H1 (cell line): ENCODE results near the gene C1orf87. TPM values are rescaled to one million over a fixed set of nuclear protein-coding genes. Genes with fewer than 3 reads are reported as not detected.

Experiments
- CTCF ChIA-PET: fragments of 300-600 bp; sonication (Branson Sonifier 250); formaldehyde crosslinking; loops from one replicate; lab custom pipeline; 2021; ENCODE audit not compliant: partially characterized antibody; lab: Charles Lee
- POLR2A ChIA-PET: fragments of 300-600 bp; sonication (Branson Sonifier 250); formaldehyde crosslinking; loops from one replicate; lab custom pipeline; 2021; ENCODE audit warnings: inconsistent platforms; ENCODE audit not compliant: partially characterized antibody; lab: Charles Lee
- DNase-seq, 2 experiments: peaks; one replicate each; pipeline versions ENCODE4 v3.0.0 to v3.0.0-alpha.2; 2010 to 2022; ENCODE audit warnings: low spot score in 2 of 2, low read depth in 1 of 2, mixed read lengths in 1 of 2
- FAIRE-seq: peaks from 2 replicates; lab custom pipeline; 2011; peaks lifted over from hg19 to GRCh38; lab: Jason Lieb, UNC
- H2AFZ ChIP-seq: 2 replicates; pipeline ENCODE4 v1.8.1; 2012; ENCODE audit warnings: low read length, inconsistent platforms
- H2AK5ac ChIP-seq: 2 replicates; pipeline ENCODE4 v1.6.1; 2013; ENCODE audit warnings: low read depth, low read length
- H2BK120ac ChIP-seq: replicated peaks from 2 replicates; pipeline ENCODE3; 2013; ENCODE audit warnings: low read depth, low read length, inconsistent platforms
- H2BK12ac ChIP-seq: 2 replicates; pipeline ENCODE4 v1.6.1; 2013; ENCODE audit warnings: low read depth, low read length
- H2BK15ac ChIP-seq: 2 replicates; pipeline ENCODE4 v1.6.1; 2013; ENCODE audit warnings: low read length
- H2BK20ac ChIP-seq: 2 replicates; pipeline ENCODE4 v1.6.1; 2013; ENCODE audit warnings: low read length
- H2BK5ac ChIP-seq: 2 replicates; pipeline ENCODE4 v1.6.1; 2013; ENCODE audit warnings: low read depth, low read length
- H3K14ac ChIP-seq: 2 replicates; pipeline ENCODE4 v1.6.1; 2013; ENCODE audit warnings: inconsistent platforms; ENCODE audit not compliant: insufficient read length
- H3K18ac ChIP-seq: 2 replicates; pipeline ENCODE4 v1.6.1; 2013; ENCODE audit warnings: low read length; ENCODE audit errors: extremely low read depth
- H3K23ac ChIP-seq: 2 replicates; pipeline ENCODE4 v1.6.1; 2013; ENCODE audit warnings: inconsistent platforms; ENCODE audit not compliant: insufficient read length
- H3K23me2 ChIP-seq: 2 replicates; pipeline ENCODE4 v1.6.1; 2013; ENCODE audit warnings: low read depth, low read length
- H3K27ac ChIP-seq: 2 replicates; pipeline ENCODE4 v1.6.1; 2011; ENCODE audit warnings: low read depth, low read length, inconsistent platforms
- H3K27me3 ChIP-seq, 4 experiments: replicated peaks in 1 of 4; 1 replicate in 1 of 4; 2 replicates in 3 of 4; pipeline versions ENCODE4 v1.6.1 to v1.8.1; 2011 to 2013; ENCODE audit warnings: low read length in 3 of 4, mild to moderate bottlenecking in 3 of 4, inconsistent platforms in 2 of 4, mixed read lengths in 2 of 4, moderate library complexity in 1 of 4; ENCODE audit not compliant: control insufficient read depth in 3 of 4, insufficient read depth in 3 of 4; ENCODE audit errors: extremely low read depth in 1 of 4
- H3K36me3 ChIP-seq, 4 experiments: 2 replicates each; pipeline versions ENCODE4 v1.6.1 to v1.8.1; 2011 to 2013; ENCODE audit warnings: mild to moderate bottlenecking in 4 of 4, low read length in 3 of 4, moderate library complexity in 2 of 4, control low read depth in 1 of 4, inconsistent platforms in 1 of 4; ENCODE audit not compliant: insufficient read depth in 4 of 4, control insufficient read depth in 2 of 4
- H3K4ac ChIP-seq: replicated peaks from 2 replicates; pipeline ENCODE3; 2013; ENCODE audit warnings: low read length, low read depth, mixed read lengths, inconsistent platforms; ENCODE audit not compliant: insufficient read length
- H3K4me1 ChIP-seq, 4 experiments: replicated peaks in 1 of 4; 1 replicate in 1 of 4; 2 replicates in 3 of 4; pipeline versions ENCODE4 v1.6.1 to v1.8.1; 2011 to 2013; ENCODE audit warnings: low read length in 3 of 4, inconsistent platforms in 2 of 4, mixed read lengths in 1 of 4; ENCODE audit not compliant: insufficient read depth in 4 of 4, control insufficient read depth in 3 of 4
- H3K4me2 ChIP-seq, 2 experiments: 2 replicates each; pipeline versions ENCODE4 v1.6.1 to v1.8.1; 2011 to 2013; ENCODE audit warnings: low read depth in 2 of 2, low read length in 2 of 2, control low read depth in 1 of 2, inconsistent platforms in 1 of 2, mild to moderate bottlenecking in 1 of 2; ENCODE audit not compliant: insufficient read depth in 1 of 2
- H3K4me3 ChIP-seq, 4 experiments: fragments of 200-600, 300-600 bp in 1 of 4; sonication (generic), shearing (Covaris generic), sonication (Bioruptor Twin) in 1 of 4; 2 replicates each; pipeline versions ENCODE4 v1.5.1 to v1.8.1; 2011 to 2016; ENCODE audit warnings: low read length in 4 of 4, low read depth in 3 of 4, control low read depth in 2 of 4, inconsistent platforms in 2 of 4, mild to moderate bottlenecking in 2 of 4, mixed read lengths in 1 of 4, moderate library complexity in 1 of 4; ENCODE audit not compliant: insufficient read depth in 2 of 4; ENCODE audit errors: extremely low read depth in 1 of 4
- H3K56ac ChIP-seq: replicated peaks from 2 replicates; pipeline ENCODE3; 2013; ENCODE audit warnings: low read depth, mild to moderate bottlenecking, mixed read lengths, low read length, inconsistent platforms; ENCODE audit not compliant: insufficient read length
- H3K79me1 ChIP-seq: 2 replicates; pipeline ENCODE4 v1.6.1; 2013; ENCODE audit warnings: low read depth, low read length, control low read depth
- H3K79me2 ChIP-seq, 2 experiments: 2 replicates each; pipeline versions ENCODE4 v1.6.1 to v1.8.1; 2012 to 2013; ENCODE audit warnings: low read length in 2 of 2, mild to moderate bottlenecking in 2 of 2, inconsistent platforms in 1 of 2; ENCODE audit not compliant: insufficient read depth in 2 of 2, control insufficient read depth in 1 of 2
- H3K9ac ChIP-seq, 4 experiments: replicated peaks in 1 of 4; 1 replicate in 1 of 4; 2 replicates in 3 of 4; pipeline versions ENCODE4 v1.6.1 to v1.8.1; 2011 to 2013; ENCODE audit warnings: low read depth in 3 of 4, low read length in 3 of 4, control low read depth in 2 of 4, mild to moderate bottlenecking in 2 of 4, moderate library complexity in 2 of 4, inconsistent platforms in 1 of 4; ENCODE audit errors: extremely low read depth in 1 of 4
- H3K9me3 ChIP-seq, 2 experiments: 2 replicates each; pipeline versions ENCODE4 v1.6.1 to v1.8.1; 2012 to 2013; ENCODE audit warnings: mild to moderate bottlenecking in 2 of 2, moderate library complexity in 2 of 2, control low read depth in 1 of 2, inconsistent platforms in 1 of 2, low read depth in 1 of 2, low read length in 1 of 2, mixed read lengths in 1 of 2; ENCODE audit not compliant: insufficient read depth in 2 of 2
- H4K20me1 ChIP-seq, 2 experiments: replicated peaks in 1 of 2; 2 replicates each; pipeline versions ENCODE3 to v1.8.1; 2011 to 2013; ENCODE audit warnings: inconsistent platforms in 2 of 2, low read length in 2 of 2, mild to moderate bottlenecking in 1 of 2; ENCODE audit not compliant: insufficient read depth in 2 of 2, control insufficient read depth in 1 of 2
- H4K5ac ChIP-seq: 2 replicates; pipeline ENCODE4 v1.6.1; 2013; ENCODE audit warnings: low read length, low read depth, mixed read lengths, inconsistent platforms; ENCODE audit not compliant: insufficient read length
- H4K8ac ChIP-seq: 2 replicates; pipeline ENCODE4 v1.8.0; 2013; ENCODE audit warnings: mild to moderate bottlenecking, moderate library complexity, low read length, inconsistent platforms; ENCODE audit not compliant: insufficient read depth; ENCODE audit errors: extremely low read depth
- H4K91ac ChIP-seq: replicated peaks from 2 replicates; pipeline ENCODE3; 2013; ENCODE audit warnings: low read length, mixed read lengths, inconsistent platforms; ENCODE audit not compliant: insufficient read length
- CTBP2 ChIP-seq: IDR thresholded peaks from 2 replicates; pipeline ENCODE4 v1.7.0; 2011; ENCODE audit warnings: borderline replicate concordance, mild to moderate bottlenecking, moderate library complexity, mixed read lengths, low read length; ENCODE audit not compliant: insufficient read depth, insufficient read length
- GABPA ChIP-seq: IDR thresholded peaks from 2 replicates; pipeline ENCODE4 v1.6.1; 2011; ENCODE audit warnings: mild to moderate bottlenecking, low read length, moderate library complexity, borderline replicate concordance; ENCODE audit not compliant: insufficient read depth
- KDM4A ChIP-seq: IDR thresholded peaks from one replicate; pipeline ENCODE4 v1.7.1; 2012; ENCODE audit warnings: low read depth, mild to moderate bottlenecking, moderate library complexity, low read length, inconsistent platforms; ENCODE audit not compliant: severe bottlenecking
- WGBS, 2 experiments: shearing (Covaris generic) in 1 of 2; methylation state at CpG; one replicate each; pipeline versions ENCODE4 v1.1.6 to v1.1.7; 2013 to 2015; ENCODE audit warnings: low lambda C conversion rate in 2 of 2, mixed read lengths in 2 of 2, inconsistent platforms in 1 of 2, low coverage in 1 of 2, missing lambda C conversion rate in 1 of 2; ENCODE audit not compliant: insufficient replicate concordance in 2 of 2, insufficient coverage in 1 of 2, insufficient read length in 1 of 2; ENCODE audit errors: extremely low coverage in 1 of 2, missing lambda C conversion rate in 1 of 2; 5-methylcytosine and 5-hydroxymethylcytosine counted together
- polyA plus RNA-seq, 7 experiments: library from polyadenylated mRNA; depleted of rRNA in 3 of 7; stranded (reverse) in 5 of 7; unstranded in 2 of 7; fragments of >200 nt in 5 of 7; fragments of 200-250 nt in 2 of 7; gene quantifications; 1 replicate in 5 of 7; 2 replicates in 1 of 7; 4 replicates in 1 of 7; pipeline versions ENCODE4 v1.2.1 to v1.2.3, GENCODE V29; 2011 to 2013; ENCODE audit warnings: missing spikeins in 2 of 7, mixed read lengths in 2 of 7
- total RNA-seq: library from RNA; stranded (reverse); fragmentation: NEBNext Ultra II Directional; extraction: Animal tissue kit (Norgen Biotek cat#: 25700); gene quantifications from 2 replicates; pipeline ENCODE4 v1.2.1, GENCODE V29; 2021

Gene C1orf87
- total and polyA plus RNA-seq, 2 of the 8 experiments (the other 6 are each of a cell fraction or from before 2014, with no cell fraction given), result 0.41 TPM; not detected in 1

DNA sequence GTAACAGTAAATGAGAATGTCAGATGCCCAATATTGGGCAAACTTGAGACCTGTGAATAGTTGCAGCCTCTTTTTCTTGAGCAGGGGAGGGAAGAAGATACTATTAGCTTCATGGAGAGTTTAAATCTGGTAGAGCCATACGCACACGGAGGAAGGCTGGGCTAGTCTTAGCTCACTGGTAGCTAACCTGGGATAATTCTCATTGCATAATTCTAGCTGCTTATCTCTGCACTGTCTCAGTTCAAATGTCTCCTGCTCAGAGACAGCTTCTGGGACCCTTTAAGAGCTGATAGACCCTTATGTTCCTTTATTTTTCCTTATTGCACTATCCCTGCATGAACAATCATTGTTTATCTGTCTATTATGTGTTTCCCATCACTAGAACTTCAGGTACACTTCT, 8.4 kb downstream of the C1orf87 start:
- FAIRE-seq, result no peak
- H3K14ac ChIP-seq, result no peak overlapping the region

More for the DNA sequence above, 8.4 kb downstream of the C1orf87 start:
- H3K27me3 ChIP-seq, result no peaks in the 10 kb centered on the region
- no peak overlapping the region for H4K91ac ChIP-seq
- no peak for DNase-seq
- H3K79me1 ChIP-seq, result no peaks in the 10 kb centered on the region
- no peak overlapping the region for H2BK15ac ChIP-seq
- 0 out of 2 replicates have a peak overlapping the region, but pooled peaks have one; percentile 31 for H2AFZ ChIP-seq
- H3K9ac ChIP-seq, result no peak overlapping the region
- H3K56ac ChIP-seq, result no peak overlapping the region
- no peak overlapping the region for H3K4ac ChIP-seq
- ChIA-PET POLR2A (no interaction called here), CTCF (interaction anchor here (1.1 kb wide), 1 partner anchor 13 kb away, joined by 5 read pairs; no protein-coding TSS in a partner anchor)
- no peak overlapping the region for H3K4me3 ChIP-seq
- no peak overlapping the region for H3K23ac ChIP-seq
- no peaks in the 10 kb centered on the region for H4K20me1 ChIP-seq
- H2BK5ac ChIP-seq, result no peak overlapping the region
- WGBS, 2 experiments, result 95% methylated on average over 2 of the region's 2 CpGs; no CpG with 5 or more reads in 1 of the 2 experiments
- peaks cover 0 to 6% (median under 1%) of the 10 kb centered on the region in 4 experiments; a peak in 2 of 7 replicates for H3K4me1 ChIP-seq
- no peaks in the 10 kb centered on the region for H3K36me3 ChIP-seq
- H4K8ac ChIP-seq, result no peak overlapping the region
- no peaks in the 10 kb centered on the region for H3K9me3 ChIP-seq
- no peak overlapping the region for H2BK120ac ChIP-seq
- no peak overlapping the region for H3K27ac ChIP-seq
- H2BK20ac ChIP-seq, result no peak overlapping the region
- TF ChIP-seq KDM4A, result no peak
- TF ChIP-seq CTBP2, result no peak
- TF ChIP-seq GABPA, result no peak
- no peak overlapping the region for H2AK5ac ChIP-seq
- H3K23me2 ChIP-seq, result no peaks in the 10 kb centered on the region
- no peaks in the 10 kb centered on the region for H3K79me2 ChIP-seq
- no peak overlapping the region for H3K4me2 ChIP-seq
- H3K18ac ChIP-seq, result no peak overlapping the region
- H2BK12ac ChIP-seq, result no peak overlapping the region
- no peak overlapping the region for H4K5ac ChIP-seq
